OCI-LY7 (cell line): ENCODE results near the gene RPL10. TPM values are rescaled to one million over a fixed set of nuclear protein-coding genes. Genes with fewer than 3 reads are reported as not detected.

ENCODE experiments used
- BruUV-seq: library from RNA; stranded (reverse); fragments of 400-500 nt; replicated peaks from 2 replicates; lab custom pipeline; 2021; lab: Mats Ljungman, UMichigan
- CTCF ChIA-PET: fragments of 300-600 bp; sonication (Branson Sonifier 250); formaldehyde crosslinking; loops from one replicate; lab custom pipeline; 2022; ENCODE audit warnings: antibody characterized with exemption; ENCODE audit not compliant: unreplicated experiment; lab: Charles Lee
- POLR2A ChIA-PET: fragments of 300-600 bp; sonication (Branson Sonifier 250); formaldehyde crosslinking; loops from one replicate; lab custom pipeline; 2022; ENCODE audit warnings: antibody characterized with exemption; lab: Charles Lee
- DNase-seq: peaks from one replicate; pipeline ENCODE4 v3.0.0-alpha.2; 2015; ENCODE audit warnings: low spot score
- H2AFZ ChIP-seq: fragments of 200-600 bp; sonication (generic), shearing (Covaris generic); 2 replicates; pipeline ENCODE4 v1.6.1; 2014; ENCODE audit warnings: mild to moderate bottlenecking, antibody characterized with exemption, low read length, moderate library complexity
- H3K27ac ChIP-seq: fragments of 200-600 bp; sonication (generic); 2 replicates; pipeline ENCODE4 v1.5.1; 2014; ENCODE audit warnings: mixed run types, low read depth, mild to moderate bottlenecking, moderate library complexity, low read length, inconsistent platforms; ENCODE audit not compliant: poor library complexity, severe bottlenecking
- H3K36me3 ChIP-seq: fragments of 200-600 bp; sonication (generic); 2 replicates; pipeline ENCODE4 v1.6.1; 2014; ENCODE audit warnings: mild to moderate bottlenecking, antibody characterized with exemption, low read length, moderate library complexity, mixed read lengths; ENCODE audit not compliant: insufficient read depth
- H3K4me1 ChIP-seq: fragments of 200-600 bp; sonication (generic); 2 replicates; pipeline ENCODE4 v1.5.1; 2014; ENCODE audit warnings: mild to moderate bottlenecking, low read length; ENCODE audit not compliant: insufficient read depth, poor library complexity, severe bottlenecking
- H3K4me2 ChIP-seq: fragments of 200-600 bp; sonication (generic); 2 replicates; pipeline ENCODE4 v1.6.1; 2014; ENCODE audit warnings: mild to moderate bottlenecking, low read length
- H3K4me3 ChIP-seq: fragments of 200-600 bp; sonication (generic); 2 replicates; pipeline ENCODE4 v1.5.1; 2014; ENCODE audit warnings: mild to moderate bottlenecking, low read depth, low read length; ENCODE audit not compliant: poor library complexity, severe bottlenecking
- H3K79me2 ChIP-seq: fragments of 200-600 bp; sonication (generic); 2 replicates; pipeline ENCODE4 v1.6.1; 2016; ENCODE audit warnings: low read depth, mild to moderate bottlenecking, low read length, moderate library complexity, mixed read lengths; ENCODE audit not compliant: insufficient read depth
- H3K9me2 ChIP-seq: fragments of 200-600 bp; sonication (generic); 2 replicates; pipeline ENCODE4 v1.6.1; 2016; ENCODE audit warnings: mild to moderate bottlenecking, low read length, mixed read lengths; ENCODE audit not compliant: insufficient read depth
- H3K9me3 ChIP-seq: fragments of 200-600 bp; sonication (generic); 2 replicates; pipeline ENCODE4 v1.6.1; 2014; ENCODE audit warnings: mild to moderate bottlenecking, mixed run types, low read length, mixed read lengths
- H4K20me1 ChIP-seq: fragments of 200-600 bp; sonication (generic); 2 replicates; pipeline ENCODE4 v1.6.1; 2014; ENCODE audit warnings: mild to moderate bottlenecking, antibody characterized with exemption, low read length, moderate library complexity, mixed read lengths; ENCODE audit not compliant: insufficient read depth
- EZH2phosphoT487 ChIP-seq: fragments of 200-600 bp; sonication (generic); IDR thresholded peaks from 2 replicates; pipeline ENCODE4 v1.6.1; 2018; ENCODE audit warnings: low read depth, borderline replicate concordance, mild to moderate bottlenecking, mixed run types, antibody characterized with exemption, low read length, moderate library complexity, mixed read lengths
- intact Hi-C: fragments of 100-400 bp; cut with micrococcal nuclease; formaldehyde crosslinking; loops from one replicate; pipeline ENCODE4 v1.10.0; 2022; ENCODE audit not compliant: unreplicated experiment
- total RNA-seq, 2 experiments: library from RNA; depleted of rRNA in 1 of 2; stranded (reverse); fragments of >200 nt in 1 of 2; shearing (Covaris generic) in 1 of 2; gene quantifications; 2 replicates each; pipeline ENCODE4 v1.2.3, GENCODE V29; 2014 to 2022
- TF ChIP-seq, protein P1 (sequence below): fragments of 200-600 bp; sonication (generic); conservative IDR thresholded peaks from 2 replicates; pipeline ENCODE4 v1.5.1; 2014; ENCODE audit warnings: mild to moderate bottlenecking, antibody characterized with exemption, low read length, moderate library complexity, mixed read lengths

RPL10 gene
- total RNA-seq, 2 experiments from 2014 or later: 2,447 to 4,261 TPM

DNA sequence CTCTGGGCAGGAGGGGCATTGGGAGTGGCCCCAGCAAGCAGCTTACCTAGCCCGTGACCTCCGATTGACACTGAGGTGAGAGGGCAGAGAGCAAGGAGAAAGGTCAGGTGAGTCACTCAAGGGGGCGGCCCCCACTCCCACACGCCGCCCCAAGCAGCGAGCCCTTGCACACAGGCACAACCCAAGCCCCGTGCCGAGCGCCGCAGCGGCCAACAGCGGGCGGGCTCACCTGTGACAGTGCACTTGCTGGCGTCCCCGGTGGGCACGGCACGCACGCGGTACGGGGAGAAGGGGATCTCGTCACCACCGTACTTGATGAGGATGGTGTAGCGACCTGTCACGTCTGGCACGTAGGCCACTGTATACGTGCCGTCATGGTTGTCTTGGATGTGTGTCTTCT lies 41.0 kb upstream of the RPL10 start:
- DNase-seq: no peak
- no peak overlapping the region for H3K4me2 ChIP-seq
- H3K79me2 ChIP-seq: no peaks in the 10 kb centered on the region
- no TSS peak for BruUV-seq
- ChIA-PET POLR2A (no interaction called here), CTCF (no interaction called here)
- no peaks in the 10 kb centered on the region for H3K9me3 ChIP-seq
- no peaks in the 10 kb centered on the region for H4K20me1 ChIP-seq
- H3K4me1 ChIP-seq: no peaks in the 10 kb centered on the region
- TF ChIP-seq, protein P1, sequence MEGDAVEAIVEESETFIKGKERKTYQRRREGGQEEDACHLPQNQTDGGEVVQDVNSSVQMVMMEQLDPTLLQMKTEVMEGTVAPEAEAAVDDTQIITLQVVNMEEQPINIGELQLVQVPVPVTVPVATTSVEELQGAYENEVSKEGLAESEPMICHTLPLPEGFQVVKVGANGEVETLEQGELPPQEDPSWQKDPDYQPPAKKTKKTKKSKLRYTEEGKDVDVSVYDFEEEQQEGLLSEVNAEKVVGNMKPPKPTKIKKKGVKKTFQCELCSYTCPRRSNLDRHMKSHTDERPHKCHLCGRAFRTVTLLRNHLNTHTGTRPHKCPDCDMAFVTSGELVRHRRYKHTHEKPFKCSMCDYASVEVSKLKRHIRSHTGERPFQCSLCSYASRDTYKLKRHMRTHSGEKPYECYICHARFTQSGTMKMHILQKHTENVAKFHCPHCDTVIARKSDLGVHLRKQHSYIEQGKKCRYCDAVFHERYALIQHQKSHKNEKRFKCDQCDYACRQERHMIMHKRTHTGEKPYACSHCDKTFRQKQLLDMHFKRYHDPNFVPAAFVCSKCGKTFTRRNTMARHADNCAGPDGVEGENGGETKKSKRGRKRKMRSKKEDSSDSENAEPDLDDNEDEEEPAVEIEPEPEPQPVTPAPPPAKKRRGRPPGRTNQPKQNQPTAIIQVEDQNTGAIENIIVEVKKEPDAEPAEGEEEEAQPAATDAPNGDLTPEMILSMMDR: no peak
- no peak for TF ChIP-seq EZH2phosphoT487
- H3K9me2 ChIP-seq: no peaks in the 10 kb centered on the region
- H3K4me3 ChIP-seq: no peak overlapping the region
- intact Hi-C loops: no loop called here
- H3K36me3 ChIP-seq: peaks cover 57% of the 10 kb centered on the region
- H3K27ac ChIP-seq: no peak overlapping the region
- H2AFZ ChIP-seq: no peak overlapping the region

DNA sequence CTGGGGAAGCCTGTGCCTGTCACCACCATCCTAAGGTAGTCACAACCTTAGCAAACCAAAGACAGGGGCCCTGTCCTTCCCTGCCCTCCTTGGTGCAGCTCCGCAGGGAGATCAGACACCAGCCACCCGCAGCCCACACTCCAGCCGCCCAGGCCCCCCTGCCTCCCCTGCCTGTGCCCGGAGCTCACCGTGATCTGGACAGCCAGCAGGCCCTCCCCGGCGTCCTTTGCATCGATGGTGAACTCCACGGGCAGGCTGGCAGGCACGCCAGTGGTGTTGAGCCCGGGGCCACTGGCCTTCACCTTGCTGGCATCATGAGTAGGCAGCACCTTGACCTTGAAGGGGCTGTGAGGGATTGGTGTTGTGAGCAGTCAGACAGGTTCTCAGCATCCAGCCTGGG lies 40.2 kb upstream of the RPL10 start:
- no peak for DNase-seq

DNA sequence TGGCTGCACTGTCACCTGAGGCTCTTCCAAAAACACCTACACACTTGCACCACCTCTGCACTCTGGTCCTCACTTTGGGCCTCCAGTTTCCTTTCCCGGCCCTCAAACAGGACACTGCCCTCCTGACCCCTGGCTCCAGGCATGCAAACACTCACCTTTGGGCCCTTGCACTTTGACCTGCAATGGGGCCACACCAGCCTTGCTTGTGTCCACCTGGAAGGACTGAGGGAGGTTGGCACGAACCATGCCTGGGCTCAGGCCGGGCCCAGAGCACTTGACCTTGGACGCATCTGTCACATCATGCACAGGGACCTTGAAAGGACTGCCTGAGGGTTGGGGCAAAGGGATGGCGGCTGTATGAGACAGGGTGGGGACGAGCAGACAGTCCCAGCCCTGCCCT lies 39.3 kb upstream of the RPL10 start:
- Histone ChIP-seq H4K20me1 (no peaks in the 10 kb centered on the region), H3K4me3 (no peak overlapping the region), H3K4me2 (no peak overlapping the region), H3K4me1 (no peaks in the 10 kb centered on the region), H3K9me3 (no peaks in the 10 kb centered on the region), H3K9me2 (no peaks in the 10 kb centered on the region), H3K36me3 (peaks cover 55% of the 10 kb centered on the region), H2AFZ (no peak overlapping the region), H3K79me2 (no peaks in the 10 kb centered on the region), H3K27ac (no peak overlapping the region)
- no peak for TF ChIP-seq EZH2phosphoT487
- TF ChIP-seq, protein P1: no peak
- intact Hi-C loops: no loop called here
- ChIA-PET POLR2A (no interaction called here), CTCF (no interaction called here)
- BruUV-seq: no TSS peak
- no peak for DNase-seq

More for the DNA sequence above, 40.2 kb upstream of the RPL10 start:
- Histone ChIP-seq H3K9me3 (no peaks in the 10 kb centered on the region), H3K4me3 (no peak overlapping the region), H3K4me1 (no peaks in the 10 kb centered on the region), H4K20me1 (no peaks in the 10 kb centered on the region), H2AFZ (no peak overlapping the region), H3K4me2 (no peak overlapping the region), H3K27ac (no peak overlapping the region), H3K79me2 (no peaks in the 10 kb centered on the region), H3K9me2 (no peaks in the 10 kb centered on the region), H3K36me3 (peaks cover 63% of the 10 kb centered on the region)
- BruUV-seq: no TSS peak
- TF ChIP-seq, protein P1: no peak
- no peak for TF ChIP-seq EZH2phosphoT487
- intact Hi-C loops: no loop called here
- CTCF ChIA-PET: no interaction called here
- POLR2A ChIA-PET: no interaction called here
